Neutrophil (primary cell): ENCODE data around the gene CITED4.

Experiments
- H3K27ac ChIP-seq: fragments of 200-600 bp; sonication (generic); 2 replicates; pipeline ENCODE4 v1.5.1; 2016; ENCODE audit warnings: mild to moderate bottlenecking, moderate library complexity
- H3K27me3 ChIP-seq: fragments of 200-600 bp; sonication (generic); 2 replicates; pipeline ENCODE4 v1.6.0; 2016; ENCODE audit warnings: mild to moderate bottlenecking
- H3K36me3 ChIP-seq: fragments of 200-600 bp; sonication (generic); 2 replicates; pipeline ENCODE4 v1.5.1; 2017
- H3K4me1 ChIP-seq, 2 experiments: fragments of 200-600 bp in 1 of 2; sonication (generic) in 1 of 2; 1 replicate in 1 of 2; 2 replicates in 1 of 2; pipeline versions ENCODE4 v1.5.1 to v1.6.1; 2013 to 2016; ENCODE audit warnings: low read depth in 1 of 2, low read length in 1 of 2, mild to moderate bottlenecking in 1 of 2, moderate library complexity in 1 of 2; ENCODE audit not compliant: control insufficient read depth in 1 of 2, insufficient read depth in 1 of 2
- H3K4me3 ChIP-seq, 2 experiments: fragments of 200-600 bp in 1 of 2; sonication (generic) in 1 of 2; 1 replicate in 1 of 2; 2 replicates in 1 of 2; pipeline ENCODE4 v1.5.1; 2013 to 2016; ENCODE audit warnings: low read depth in 1 of 2, low read length in 1 of 2, mild to moderate bottlenecking in 1 of 2, moderate library complexity in 1 of 2
- H3K9me3 ChIP-seq: fragments of 200-600 bp; sonication (generic); 2 replicates; pipeline ENCODE4 v1.5.1; 2016
- CTCF ChIP-seq: fragments of 200-600 bp; sonication (generic); IDR thresholded peaks from 2 replicates; pipeline ENCODE4 v1.5.1; 2016; ENCODE audit warnings: antibody characterized with exemption

The CITED4 gene

DNA sequence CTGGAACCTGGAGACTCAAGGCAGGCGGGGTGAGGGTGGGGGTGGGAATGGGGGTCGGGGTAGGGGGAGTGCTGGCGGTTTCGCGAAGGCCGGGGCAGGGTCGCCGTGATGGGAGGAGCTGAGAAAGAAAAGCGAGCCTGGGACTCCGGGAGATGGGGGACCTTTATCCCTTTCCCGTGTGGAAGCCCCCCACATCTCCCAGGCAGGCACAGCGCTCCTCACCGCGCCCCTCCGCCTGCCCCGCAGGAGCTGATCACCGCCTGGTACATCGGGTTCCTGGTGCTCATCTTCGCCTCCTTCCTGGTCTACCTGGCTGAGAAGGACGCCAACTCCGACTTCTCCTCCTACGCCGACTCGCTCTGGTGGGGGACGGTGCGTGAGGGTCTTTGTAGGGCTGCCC, 43.1 kb downstream of the CITED4 start:
- Histone ChIP-seq H3K9me3 (no peaks in the 10 kb centered on the region), H3K27me3 (peaks cover 60% of the 10 kb centered on the region), H3K36me3 (no peaks in the 10 kb centered on the region), H3K27ac (no peak overlapping the region), H3K4me1 (peaks cover 7 to 8% of the 10 kb centered on the region in 2 experiments), H3K4me3 (no peak overlapping the region)
- no peak for TF ChIP-seq CTCF

DNA sequence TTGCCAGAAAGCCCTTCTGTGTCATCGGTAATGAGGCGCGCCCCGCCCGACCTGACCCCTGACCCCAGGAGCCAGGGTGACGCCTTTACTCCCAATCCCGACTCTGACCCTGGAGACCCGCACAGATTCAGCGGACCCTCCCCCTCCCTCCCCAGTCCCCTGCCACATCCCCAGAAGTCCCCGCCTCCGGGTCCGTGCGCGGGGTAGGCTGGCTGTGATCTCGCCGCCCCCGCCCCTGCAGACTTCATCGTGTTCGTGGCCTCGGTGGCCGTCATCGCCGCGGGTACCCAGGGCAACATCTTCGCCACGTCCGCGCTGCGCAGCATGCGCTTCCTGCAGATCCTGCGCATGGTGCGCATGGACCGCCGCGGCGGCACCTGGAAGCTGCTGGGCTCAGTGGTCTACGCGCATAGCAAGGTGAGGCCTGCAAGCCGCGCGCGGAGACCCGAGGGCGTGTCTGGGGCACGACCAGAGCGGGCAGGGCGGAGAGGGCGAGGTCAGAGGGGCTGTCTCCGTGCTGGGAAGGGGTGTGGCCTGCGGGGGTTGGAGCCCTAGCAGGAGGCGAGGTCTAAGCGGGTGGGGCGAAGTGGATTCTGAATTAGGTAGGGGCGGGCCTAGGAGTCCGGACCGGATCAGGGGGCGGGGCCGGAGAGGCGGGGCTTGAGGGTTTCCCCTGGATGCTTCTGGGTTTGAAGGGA, 43.8 kb downstream of the CITED4 start:
- peaks cover 7 to 8% of the 10 kb centered on the region in 2 experiments for H3K4me1 ChIP-seq
- TF ChIP-seq CTCF, result no peak
- no peak overlapping the region for H3K27ac ChIP-seq
- H3K27me3 ChIP-seq, result peaks cover 60% of the 10 kb centered on the region
- H3K4me3 ChIP-seq, result peak overlapping the region; percentile 49 to 51
- no peaks in the 10 kb centered on the region for H3K9me3 ChIP-seq
- no peaks in the 10 kb centered on the region for H3K36me3 ChIP-seq

- Histone ChIP-seq H3K9me3 (no peaks in the 10 kb centered on the region), H3K36me3 (no peaks in the 10 kb centered on the region), H3K27me3 (peaks cover 66% of the 10 kb centered on the region), H3K4me1 (peaks cover 7 to 8% of the 10 kb centered on the region in 2 experiments), H3K27ac (no peak overlapping the region), H3K4me3 (peak overlapping the region in 1 of 2 experiments; percentile 49)
- no peak for TF ChIP-seq CTCF
Measured at GRCh38 chr1:40817791-40818263, 44.3 kb downstream of the CITED4 start.

- no peaks in the 10 kb centered on the region for H3K36me3 ChIP-seq
- H3K9me3 ChIP-seq, result no peaks in the 10 kb centered on the region
- peaks cover 85% of the 10 kb centered on the region for H3K27me3 ChIP-seq
- peaks cover 7 to 8% of the 10 kb centered on the region in 2 experiments for H3K4me1 ChIP-seq
- no peak for TF ChIP-seq CTCF
- H3K27ac ChIP-seq, result no peak overlapping the region
- no peak overlapping the region for H3K4me3 ChIP-seq
Measured at GRCh38 chr1:40815420-40815819, 46.7 kb downstream of the CITED4 start.
